HT1080 (cell line): ENCODE results near the gene ANKRD35. TPM values are rescaled to one million over a fixed set of nuclear protein-coding genes. Genes with fewer than 3 reads are reported as not detected.
"Not testable (repeated sequence)": the region's sequence is repeated elsewhere in the genome, so short reads cannot be mapped to it uniquely, and the experiment has no call there.

Source experiments
- DNase-seq: peaks from one replicate; pipeline ENCODE4 v3.0.0-alpha.2; 2015; ENCODE audit warnings: low read depth
- polyA plus RNA-seq, 2 experiments: library from polyadenylated mRNA; depleted of rRNA; stranded (reverse); fragments of >200 nt; gene quantifications; 2 replicates each; pipeline ENCODE4 v1.2.3, GENCODE V29; 2015
- total RNA-seq: library from RNA; depleted of rRNA; stranded (reverse); fragments of >200 nt; shearing (Covaris generic); gene quantifications from 2 replicates; pipeline ENCODE4 v1.2.3, GENCODE V29; 2014; rRNA removed

The ANKRD35 gene, protein sequence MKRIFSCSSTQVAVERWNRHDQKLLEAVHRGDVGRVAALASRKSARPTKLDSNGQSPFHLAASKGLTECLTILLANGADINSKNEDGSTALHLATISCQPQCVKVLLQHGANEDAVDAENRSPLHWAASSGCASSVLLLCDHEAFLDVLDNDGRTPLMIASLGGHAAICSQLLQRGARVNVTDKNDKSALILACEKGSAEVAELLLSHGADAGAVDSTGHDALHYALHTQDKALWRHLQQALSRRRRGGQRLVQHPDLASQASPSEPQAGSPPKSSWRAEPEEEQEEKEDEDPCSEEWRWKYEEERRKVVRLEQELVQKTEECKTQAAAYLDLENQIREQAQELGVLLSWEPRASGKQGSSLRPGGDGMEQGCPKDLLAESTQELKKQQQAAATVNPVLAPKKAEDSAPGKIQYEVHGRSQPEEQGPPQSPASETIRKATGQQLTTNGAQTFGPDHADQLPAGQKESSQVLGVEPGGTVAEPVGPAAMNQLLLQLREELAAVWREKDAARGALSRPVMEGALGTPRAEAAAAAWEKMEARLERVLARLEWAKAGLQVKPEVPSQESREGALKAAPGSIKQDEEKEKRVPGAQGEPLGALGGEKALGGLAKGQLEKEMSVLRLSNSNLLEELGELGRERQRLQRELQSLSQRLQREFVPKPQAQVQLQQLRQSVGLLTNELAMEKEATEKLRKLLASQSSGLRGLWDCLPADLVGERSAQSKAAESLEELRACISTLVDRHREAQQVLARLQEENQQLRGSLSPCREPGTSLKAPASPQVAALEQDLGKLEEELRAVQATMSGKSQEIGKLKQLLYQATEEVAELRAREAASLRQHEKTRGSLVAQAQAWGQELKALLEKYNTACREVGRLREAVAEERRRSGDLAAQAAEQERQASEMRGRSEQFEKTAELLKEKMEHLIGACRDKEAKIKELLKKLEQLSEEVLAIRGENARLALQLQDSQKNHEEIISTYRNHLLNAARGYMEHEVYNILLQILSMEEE
- total RNA-seq = 0.08 TPM in 1 of 2 replicates, not detected in the other
- polyA plus RNA-seq (2015; cell fraction: cytosol; rRNA removed) = 0.08 and 0.09 TPM in 2 replicates
- 0.18 and 0.19 TPM in 2 replicates for polyA plus RNA-seq (2015; cell fraction: nucleus; rRNA removed)

DNA sequence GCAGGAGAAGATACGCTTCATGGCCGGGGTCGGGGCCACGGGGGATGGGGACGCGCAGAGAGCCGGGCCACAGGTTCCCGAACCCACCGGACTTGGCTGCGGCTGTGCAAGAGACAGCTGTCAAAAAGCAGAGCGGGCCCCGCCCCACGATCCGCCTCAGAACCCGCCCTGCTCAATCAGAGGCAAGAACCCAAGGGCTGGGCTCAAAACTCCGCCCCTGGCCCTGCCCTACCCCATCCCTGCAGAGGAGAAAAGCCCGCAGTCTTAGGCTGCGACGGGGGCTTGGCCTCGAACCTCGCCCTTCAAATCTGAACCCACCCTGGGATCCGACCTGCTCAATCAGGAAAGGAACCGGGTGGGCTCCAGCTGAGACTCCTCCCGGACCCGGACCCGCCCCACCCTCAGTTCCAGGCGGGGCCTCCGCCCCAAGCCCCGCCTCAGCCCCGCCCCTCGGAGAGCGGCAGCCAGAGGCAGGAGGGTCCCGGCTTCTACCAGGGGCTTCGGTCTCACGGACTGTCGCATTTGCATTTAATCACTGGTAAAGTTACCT is at the start of gene ANKRD35:
Gene ANKRD35 (minus strand): TSS at position 129 of the 550 bp plus-strand sequence. CDS start 108 bp downstream, at position 21.
- peak; percentile 70 for DNase-seq

DNA sequence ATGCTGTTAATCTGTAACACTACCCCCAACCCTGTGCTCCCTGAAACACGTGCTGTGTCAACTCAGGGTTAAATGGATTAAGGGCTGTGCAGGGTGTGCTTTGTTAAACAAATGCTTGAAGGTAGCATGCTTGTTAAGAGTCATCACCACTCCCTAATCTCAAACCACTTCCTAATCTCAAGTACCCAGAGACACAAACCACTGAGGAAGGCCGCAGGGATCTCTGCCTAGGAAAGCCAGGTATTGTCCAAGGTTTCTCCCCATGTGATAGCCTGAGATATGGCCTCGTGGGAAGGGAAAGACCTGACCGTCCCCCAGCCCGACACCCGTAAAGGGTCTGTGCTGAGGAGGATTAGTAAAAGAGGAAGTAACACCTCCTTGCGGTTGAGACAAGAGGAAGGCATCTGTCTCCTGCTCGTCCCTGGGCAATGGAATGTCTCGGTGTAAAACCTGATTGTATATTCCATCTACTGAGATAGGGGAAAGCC is 46.9 kb upstream of the ANKRD35 start:
- not testable (repeated sequence) for DNase-seq

DNA sequence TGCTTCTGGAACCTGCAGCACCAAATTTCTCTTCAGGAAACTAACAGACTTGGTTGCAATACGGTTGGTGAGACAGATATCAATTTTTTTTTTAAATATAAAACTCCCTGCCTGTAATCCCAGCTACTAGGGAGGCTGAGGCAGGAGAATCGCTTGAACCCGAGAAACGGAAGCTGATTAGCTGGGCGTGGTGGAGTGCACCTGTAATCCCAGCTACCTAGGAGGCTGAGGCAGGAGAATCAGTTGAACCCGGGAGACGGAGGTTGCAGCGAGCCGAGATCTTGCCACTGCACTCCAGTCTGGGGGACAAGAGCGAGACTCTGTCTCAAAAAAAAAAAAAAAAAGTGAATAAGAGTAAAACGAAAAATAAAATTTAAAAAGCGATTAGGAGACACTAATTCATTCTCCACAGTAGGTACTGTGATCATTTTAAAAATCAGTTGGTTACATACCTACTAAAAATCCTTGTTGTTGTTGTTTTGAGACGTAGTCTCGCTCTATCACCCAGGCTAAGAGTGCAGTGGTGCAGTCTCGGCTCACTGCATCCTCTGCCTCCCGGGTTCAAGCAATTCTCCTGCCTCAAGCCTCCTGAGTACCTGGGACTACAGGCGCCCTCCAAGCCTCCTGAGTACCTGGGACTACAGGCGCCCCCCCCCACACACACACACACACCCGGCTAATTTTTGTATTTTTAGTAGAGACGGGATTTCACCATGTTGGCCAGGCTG is 42.4 kb upstream of the ANKRD35 start:
- DNase-seq = no peak

DNA sequence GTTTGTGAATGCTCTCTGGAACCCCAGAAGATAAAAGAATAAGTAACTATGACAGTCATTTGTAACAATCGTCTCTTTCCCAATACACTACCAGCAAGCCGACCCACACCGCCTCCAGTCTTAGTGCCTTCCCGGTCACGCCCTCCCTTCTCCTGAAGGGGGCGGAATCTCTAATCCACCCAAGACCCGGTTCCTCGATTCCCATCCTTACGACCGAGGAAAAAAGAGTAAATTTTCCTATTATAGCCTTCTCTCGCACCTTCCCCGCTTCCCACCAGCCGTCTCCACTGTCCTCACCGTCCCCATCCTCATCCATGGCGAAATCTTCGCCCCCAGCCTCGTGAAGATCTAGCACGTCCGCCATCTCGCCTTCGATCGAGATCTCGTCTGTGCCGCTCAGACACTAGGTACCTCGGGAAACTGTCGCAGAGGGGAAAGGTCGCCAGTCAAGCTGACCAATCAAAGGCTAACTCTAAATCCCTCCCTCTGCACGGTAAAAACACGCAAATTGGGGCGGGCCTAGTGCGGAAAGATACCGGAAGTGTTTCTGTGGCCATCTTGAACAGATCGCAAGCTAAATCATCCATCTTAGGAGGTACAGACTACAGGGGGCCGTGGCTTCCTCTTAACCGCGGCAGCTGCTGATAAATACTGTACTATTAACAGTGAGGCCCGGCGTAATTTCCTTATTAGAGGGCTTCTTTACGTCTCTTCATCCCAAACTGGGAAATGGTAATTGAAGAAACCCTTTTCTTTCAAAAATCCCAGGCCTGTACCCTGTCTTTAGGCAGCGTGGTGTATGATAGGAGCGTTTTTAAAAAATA is 41.6 kb upstream of the ANKRD35 start, which contains the start of gene RBM8A:
Gene RBM8A (minus strand): TSS at position 422 of the 824 bp plus-strand sequence. CDS start 58 bp downstream, at position 364.
- peak; percentile 97 for DNase-seq

DNA sequence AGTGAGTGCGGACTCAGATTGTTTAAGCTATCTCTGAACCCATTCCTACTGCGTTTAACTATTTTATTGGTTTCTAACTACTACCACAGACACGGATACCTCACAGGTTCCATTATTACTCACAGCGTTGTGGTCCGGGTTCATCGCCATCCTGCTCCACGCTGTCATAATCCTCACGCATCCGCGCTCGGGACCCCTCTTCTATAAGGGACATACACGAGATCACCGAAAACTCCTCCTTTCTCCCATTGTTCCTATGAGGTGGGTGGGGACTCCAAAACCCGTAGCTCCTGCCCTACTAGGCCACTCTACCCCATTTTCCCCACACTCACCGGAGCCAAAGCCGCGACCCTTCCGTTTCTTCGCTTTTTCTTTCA is 41.0 kb upstream of the ANKRD35 start:
- peak; percentile 17 for DNase-seq

DNA sequence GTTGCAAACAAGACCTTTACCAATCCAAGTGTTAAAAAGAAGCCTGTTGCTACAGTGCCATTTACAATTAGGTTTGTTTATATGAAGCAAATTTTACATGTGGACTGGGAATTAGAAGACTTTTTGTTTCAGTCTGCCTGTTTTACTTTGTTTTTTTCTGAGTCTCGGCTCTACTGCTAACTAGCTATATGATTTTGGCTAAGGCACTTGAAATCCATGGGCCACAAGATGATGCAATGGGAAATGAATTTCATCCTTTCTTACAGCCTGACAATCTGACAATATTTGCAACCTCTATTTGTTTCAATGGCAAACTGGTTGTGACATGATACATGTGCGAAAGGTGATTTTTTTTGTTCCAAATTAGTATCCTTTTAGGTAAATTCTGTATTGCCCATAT is 36.6 kb upstream of the ANKRD35 start:
- no peak for DNase-seq

DNA sequence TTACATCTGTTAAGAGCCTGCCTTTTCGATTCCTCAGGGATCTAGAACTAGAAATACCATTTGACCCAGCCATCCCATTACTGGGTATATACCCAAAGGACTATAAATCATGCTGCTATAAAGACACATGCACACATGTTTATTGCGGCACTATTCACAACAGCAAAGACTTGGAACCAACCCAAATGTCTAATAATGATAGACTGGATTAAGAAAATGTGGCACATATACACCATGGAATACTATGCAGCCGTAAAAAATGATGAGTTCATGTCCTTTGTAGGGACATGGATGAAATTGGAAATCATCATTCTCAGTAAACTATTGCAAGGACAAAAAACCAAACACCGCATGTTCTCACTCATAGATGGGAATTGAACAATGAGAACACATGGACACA is 34.6 kb upstream of the ANKRD35 start:
- not testable (repeated sequence) for DNase-seq

DNA sequence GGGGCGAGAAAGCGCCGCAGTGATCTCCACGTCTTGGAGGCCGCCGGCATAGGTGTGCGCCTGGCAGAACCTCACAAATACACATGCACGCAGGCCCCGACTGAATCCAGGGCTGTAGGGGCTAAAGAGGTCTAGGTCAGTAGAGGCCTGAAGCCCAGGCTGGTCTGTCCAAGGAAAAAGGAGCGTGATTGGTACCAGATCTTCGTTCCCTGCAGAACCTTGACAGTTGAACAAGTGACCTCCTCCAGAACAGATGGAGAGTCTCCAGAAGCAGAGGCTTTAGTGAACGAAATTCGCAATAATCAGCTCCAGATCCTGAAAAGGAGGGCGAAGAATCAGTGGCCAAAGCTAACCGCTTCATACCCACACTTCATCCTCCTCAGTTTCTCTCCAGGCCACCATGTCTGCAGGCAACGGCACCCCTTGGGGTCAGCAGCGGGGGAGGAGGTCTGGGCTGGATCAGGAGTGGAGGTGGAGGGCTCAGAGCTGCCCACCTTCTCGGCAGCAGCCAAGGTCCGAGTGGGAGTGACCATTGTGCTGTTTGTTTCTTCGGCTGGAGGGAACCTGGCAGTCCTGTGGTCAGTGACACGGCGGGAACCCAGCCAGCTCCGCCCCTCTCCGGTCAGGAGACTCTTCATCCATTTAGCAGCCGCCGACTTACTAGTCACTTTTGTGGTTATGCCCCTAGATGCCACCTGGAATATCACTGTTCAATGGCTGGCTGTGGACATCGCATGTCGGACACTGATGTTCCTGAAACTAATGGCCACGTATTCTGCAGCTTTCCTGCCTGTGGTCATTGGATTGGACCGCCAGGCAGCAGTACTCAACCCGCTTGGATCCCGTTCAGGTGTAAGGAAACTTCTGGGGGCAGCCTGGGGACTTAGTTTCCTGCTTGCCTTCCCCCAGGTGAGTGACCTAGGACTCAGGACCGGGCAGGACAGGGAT is 33.6 kb upstream of the ANKRD35 start:
- DNase-seq = peak; percentile 62

DNA sequence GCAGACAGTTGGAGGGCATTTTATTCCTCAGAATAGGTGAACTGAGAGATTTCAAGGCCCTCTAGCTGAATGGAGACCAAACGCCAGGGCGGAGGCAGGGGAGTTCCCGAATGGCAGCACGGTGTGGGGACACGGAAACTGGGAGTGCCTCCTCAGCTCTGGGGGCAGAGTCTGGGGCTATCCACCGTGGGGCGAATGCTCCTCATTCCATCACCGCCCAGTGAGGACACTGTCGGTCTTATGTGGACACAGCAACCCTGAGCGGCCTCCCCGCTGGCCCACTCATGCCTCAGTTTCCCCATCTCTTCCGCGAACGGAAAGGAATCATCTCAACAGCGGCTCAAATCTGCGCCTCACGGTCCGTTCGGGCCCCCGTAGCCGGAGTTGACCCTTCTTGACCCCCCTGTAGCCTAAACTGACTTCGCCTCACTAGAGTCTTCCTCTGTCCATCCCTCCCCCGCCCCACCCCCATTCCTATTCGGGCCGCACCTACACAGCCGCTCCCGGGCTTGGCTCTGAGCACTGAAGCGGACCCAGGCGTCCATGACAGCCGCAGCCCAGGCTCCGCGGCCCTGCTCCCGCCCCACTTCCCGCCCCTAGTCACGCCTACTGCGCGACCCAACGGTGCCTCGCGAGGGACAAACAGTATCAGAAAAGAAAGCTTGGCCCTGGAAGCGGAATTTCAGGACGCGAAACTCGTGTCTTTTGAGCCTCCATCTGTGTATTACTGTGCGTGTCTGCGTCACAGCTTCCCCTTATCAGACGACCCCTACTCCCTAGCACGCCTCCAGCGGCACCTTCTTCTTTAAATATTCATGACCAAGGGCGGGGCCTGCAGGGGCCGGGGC is 32.7 kb upstream of the ANKRD35 start, which contains the start of gene PEX11B:
Gene PEX11B (minus strand): TSS at position 574 of the 848 bp plus-strand sequence. CDS start 29 bp downstream, at position 545.
- peak; percentile 84 for DNase-seq

DNA sequence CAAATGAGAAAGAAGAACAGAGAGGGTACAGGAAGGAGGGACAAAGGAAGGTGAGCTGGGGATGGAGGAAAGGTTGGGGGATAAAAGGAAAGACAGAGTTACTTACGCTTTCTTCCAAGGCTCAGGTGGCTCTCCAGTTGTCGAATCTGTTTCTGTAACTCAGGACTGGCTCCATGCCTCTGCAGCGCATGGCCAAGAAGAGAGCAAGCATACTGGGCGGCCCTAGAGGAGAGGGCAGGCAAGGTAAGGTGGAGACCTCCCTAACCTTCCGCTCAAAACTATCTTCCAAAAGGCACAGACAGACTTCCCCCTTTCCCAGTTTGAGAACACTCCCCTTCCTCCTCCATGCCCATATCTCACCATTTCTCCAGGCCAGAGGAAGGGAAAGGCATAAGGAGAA is 31.9 kb upstream of the ANKRD35 start:
- DNase-seq = no peak

DNA sequence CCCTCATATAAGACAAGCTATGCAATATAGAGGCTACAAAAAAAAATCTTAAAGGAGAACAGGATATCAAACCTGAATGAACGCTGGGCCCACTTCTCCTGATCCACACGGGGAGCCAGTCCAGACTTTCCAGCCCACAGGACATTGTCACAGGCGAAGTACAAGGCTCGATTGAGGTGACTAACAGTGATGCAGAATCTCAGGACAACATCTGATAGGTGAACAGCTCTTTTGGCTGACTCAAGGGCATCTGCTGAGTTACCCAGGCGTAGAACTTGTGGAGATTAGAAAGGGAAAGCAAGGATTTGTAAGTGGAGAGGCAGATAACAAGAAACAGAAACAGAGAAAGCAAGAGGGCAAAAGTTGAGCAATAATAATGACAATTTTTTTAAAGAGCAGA is 31.1 kb upstream of the ANKRD35 start:
- DNase-seq = peak; percentile 21

DNA sequence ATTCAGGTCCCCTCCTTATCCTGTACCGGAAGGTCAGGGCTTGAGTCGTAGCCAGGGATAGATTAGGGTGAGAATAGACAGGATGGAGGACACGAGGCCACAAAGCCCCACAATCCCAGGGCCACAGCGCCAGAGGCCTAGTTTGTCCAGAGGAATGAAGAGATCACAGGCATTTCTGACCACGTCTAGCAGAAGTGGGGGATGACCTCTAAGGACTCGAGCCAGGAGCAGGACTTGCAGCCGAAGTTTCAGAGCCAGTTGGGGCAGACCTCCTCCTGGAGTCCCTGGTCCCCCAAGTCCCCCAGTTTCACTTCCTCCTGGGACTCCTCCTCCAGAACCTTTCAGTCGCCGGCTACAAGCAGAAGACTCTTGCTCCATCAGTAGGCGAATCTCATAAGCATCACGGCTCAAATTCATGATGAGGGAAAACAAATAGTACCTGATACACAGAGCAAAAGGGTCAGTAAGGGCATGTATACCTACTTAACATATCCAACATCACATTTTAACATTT is 26.5 kb upstream of the ANKRD35 start:
- no peak for DNase-seq

DNA sequence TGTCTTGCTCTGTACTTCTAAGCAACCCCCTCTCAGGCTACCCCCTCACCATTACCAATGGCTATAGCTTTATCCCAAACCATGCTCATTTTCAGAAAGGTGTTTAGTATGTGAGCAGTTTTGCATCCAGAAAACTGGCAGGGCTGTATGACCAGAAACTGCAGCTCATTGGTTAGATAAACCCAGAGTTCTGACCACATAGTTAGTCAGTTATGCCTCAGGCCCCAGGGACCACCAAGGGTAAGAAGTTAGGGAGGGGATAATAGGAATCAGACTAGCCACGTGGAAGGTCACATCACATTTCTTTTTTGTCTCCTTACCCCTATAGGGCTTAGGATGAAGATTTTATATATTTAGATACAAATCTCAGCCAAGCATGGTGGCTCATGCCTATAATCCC is 23.0 kb upstream of the ANKRD35 start:
- no peak for DNase-seq

DNA sequence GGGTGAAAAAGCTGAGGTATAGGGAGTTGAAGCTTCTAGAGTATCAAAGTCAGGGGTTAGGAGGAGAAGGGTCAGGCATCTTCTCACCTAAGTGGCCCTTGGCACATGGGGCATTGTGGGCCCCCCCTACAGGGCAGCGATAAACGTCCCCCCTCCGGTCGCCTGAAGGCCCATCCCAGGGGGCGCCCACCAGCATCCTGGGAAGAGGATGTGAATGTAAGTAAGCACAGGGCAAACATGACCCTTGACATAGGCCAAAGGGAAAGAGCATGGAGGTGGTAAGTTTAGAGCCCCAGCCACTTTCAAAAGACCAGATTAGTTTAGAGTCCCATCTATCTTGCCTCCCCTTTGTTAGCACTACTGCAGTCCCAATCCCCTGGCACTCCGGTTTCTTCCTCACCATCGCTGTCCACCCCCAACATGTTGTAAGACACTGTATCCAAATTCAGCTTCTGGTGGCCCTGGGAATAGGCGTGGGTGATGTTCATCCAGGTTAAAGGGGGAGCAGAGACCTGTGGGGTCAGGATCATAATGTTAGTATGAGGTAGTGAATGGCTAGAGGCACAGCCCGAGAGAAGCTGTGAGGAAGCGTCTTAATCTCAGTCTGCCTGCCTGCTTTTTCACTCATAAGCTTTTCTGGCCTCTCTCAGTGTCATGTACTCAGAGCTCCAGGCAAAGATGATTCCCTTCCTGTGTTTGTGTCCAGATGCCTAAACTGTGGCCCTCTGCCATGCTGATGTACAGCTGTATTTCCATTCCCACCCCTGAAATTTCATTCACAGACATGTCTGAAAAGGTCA is 21.5 kb upstream of the ANKRD35 start:
- no peak for DNase-seq

DNA sequence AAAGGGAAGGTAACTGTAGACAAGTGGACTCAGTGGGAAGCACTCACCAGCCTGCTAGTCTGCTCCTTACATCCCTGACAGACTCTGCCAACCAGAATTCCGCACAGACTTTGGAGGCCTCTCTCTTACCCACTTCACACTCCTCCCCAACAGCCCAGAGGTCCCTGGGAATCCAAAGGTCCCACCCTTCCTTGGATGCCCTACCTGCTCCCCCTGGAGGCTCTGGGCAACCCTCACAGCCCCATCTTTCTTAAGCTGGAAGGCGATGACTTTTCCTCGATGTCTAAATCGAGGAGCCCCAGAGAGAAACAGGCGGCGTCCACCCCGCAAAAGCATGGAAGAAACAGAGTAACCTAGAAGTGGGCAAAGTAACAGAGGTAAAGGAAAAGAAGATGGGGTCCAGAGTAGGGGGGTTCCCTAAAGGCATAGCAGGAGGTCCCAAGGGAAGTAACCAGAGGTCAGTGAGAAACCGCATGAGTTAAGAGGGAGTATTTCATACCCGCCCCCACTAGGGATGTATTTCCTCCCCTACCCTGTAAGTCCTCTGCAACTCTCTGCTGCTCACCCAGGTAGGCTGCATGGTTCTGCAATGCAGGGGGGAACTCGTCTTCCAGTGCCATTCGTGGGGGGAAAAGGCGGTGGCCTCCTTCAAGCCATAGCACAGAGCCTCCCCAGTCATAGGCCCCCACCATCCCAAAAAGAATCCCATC is 15.8 kb upstream of the ANKRD35 start:
- DNase-seq = no peak

DNA sequence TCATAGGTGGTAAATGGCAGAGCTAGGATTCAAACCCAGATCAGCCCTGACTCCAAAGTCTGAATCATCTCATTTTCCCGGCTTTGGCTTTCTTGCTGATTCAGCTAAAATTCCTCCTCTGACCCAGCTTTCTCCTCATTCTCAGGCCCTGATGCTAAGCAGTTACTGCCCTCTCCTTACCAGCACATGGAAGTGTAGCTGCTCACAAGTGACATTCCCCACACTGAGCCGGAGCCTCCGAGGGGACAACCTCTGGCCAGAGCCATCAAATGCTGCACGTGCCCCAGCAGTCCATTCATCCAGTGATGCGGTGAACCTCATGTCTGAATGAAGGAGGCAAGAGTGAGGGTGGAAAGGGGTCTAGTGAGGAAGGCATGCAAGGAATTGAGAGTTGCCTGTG is 13.1 kb upstream of the ANKRD35 start:
- peak; percentile 18 for DNase-seq
